PC-9 (cell line): Measurements from ENCODE around the gene UCN2.

Experiments
- EZH2 ChIP-seq: fragments of 200-600 bp; sonication (generic); IDR thresholded peaks from 2 replicates; pipeline ENCODE4 v1.8.0; 2017; ENCODE audit warnings: antibody characterized with exemption, low read depth
- TF ChIP-seq, protein P1 (sequence below): fragments of 200-600 bp; sonication (generic); conservative IDR thresholded peaks from 2 replicates; pipeline ENCODE4 v1.6.1; 2017; ENCODE audit warnings: mixed run types, antibody characterized with exemption, mild to moderate bottlenecking, moderate library complexity

DNA sequence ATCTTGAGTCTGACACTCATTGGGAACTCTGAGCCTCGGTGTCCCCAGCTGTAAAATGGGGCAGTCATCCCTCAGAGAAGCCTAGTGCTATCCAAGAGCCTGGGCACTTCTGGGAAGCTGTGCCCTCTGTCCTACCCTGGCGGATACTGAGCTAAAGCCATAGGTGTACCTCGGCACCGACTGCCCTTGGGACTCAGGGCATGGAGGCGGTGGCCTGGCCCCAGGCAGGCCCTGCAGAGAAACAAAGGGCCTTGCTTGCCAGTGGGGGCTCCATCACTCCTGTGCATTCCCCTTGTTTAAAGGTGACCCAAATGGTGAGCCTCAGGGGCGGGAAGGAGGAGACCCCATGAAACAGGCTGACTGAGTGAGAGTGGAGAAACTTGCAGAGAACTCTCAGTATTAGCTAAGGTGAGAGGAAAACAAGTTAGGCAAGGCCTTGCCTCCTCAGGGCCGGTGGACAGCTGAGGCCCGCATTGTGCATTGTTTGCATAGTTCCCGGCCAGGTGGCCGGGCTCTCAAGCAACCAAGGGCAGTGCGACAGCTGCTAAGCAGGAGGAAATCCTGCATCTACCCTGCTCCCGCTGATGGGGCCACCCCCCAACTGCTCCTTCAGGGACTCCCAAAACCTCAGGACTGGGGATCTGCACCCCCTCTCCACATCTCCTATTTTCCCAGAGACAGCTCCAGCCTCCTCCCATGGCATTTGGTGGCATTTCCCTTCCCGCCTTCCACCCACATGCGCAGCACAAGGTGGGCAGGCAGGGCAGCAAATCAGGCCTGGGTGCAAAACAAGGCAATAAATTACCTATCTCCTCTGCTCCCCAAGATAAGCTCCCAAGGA, 11.2 kb downstream of the UCN2 start:
- TF ChIP-seq, protein P1, sequence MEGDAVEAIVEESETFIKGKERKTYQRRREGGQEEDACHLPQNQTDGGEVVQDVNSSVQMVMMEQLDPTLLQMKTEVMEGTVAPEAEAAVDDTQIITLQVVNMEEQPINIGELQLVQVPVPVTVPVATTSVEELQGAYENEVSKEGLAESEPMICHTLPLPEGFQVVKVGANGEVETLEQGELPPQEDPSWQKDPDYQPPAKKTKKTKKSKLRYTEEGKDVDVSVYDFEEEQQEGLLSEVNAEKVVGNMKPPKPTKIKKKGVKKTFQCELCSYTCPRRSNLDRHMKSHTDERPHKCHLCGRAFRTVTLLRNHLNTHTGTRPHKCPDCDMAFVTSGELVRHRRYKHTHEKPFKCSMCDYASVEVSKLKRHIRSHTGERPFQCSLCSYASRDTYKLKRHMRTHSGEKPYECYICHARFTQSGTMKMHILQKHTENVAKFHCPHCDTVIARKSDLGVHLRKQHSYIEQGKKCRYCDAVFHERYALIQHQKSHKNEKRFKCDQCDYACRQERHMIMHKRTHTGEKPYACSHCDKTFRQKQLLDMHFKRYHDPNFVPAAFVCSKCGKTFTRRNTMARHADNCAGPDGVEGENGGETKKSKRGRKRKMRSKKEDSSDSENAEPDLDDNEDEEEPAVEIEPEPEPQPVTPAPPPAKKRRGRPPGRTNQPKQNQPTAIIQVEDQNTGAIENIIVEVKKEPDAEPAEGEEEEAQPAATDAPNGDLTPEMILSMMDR, result no peak
- TF ChIP-seq EZH2, result no peak
